GM12891 (cell line): Measurements from ENCODE around the gene MCOLN3.

Experiments
- POLR2A ChIP-seq: IDR thresholded peaks from 2 replicates; pipeline ENCODE4 v1.6.1; 2011; ENCODE audit warnings: low read depth, low read length, control low read depth
- POLR2AphosphoS5 ChIP-seq: IDR thresholded peaks from 2 replicates; pipeline ENCODE4 v1.6.1; 2011; ENCODE audit warnings: low read depth, low read length, control low read depth
- POU2F2 ChIP-seq: IDR thresholded peaks from 2 replicates; pipeline ENCODE4 v1.6.1; 2011; ENCODE audit warnings: low read depth, mild to moderate bottlenecking, control low read depth, low read length, moderate library complexity
- TAF1 ChIP-seq: IDR thresholded peaks from 2 replicates; pipeline ENCODE4 v1.6.1; 2011; ENCODE audit warnings: low read depth, low read length, control low read depth

DNA sequence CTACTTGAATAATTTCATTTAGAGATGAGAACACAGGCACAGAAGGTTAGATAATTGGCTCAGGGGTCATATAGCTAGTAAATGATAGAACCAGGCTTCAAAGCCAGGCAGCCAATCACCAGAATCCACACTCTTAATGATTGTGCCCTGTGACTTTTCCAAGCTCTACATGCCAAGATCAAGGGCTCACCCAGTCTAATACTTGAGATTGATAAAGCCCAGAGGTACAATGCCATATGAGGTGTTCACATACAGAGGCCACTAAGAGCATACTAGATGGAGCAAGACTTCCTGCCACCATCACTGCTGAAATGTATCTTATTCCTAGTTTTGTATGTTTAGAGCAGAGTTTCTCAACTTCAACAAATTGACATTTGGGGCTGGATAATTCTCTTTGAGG, 40.9 kb upstream of the MCOLN3 start:
- TF ChIP-seq POLR2A (no peak), TAF1 (no peak), POLR2AphosphoS5 (no peak), POU2F2 (no peak)
